Astrocyte (in vitro differentiated cells and primary cell): Measurements from ENCODE around the gene WNT9B.

Experiments
- CTCF ChIP-seq: IDR thresholded peaks from 2 replicates; pipeline ENCODE4 v1.5.1; 2011; ENCODE audit warnings: low read depth, mild to moderate bottlenecking, inconsistent platforms, low read length, moderate library complexity; ENCODE audit not compliant: insufficient read depth
- EZH2 ChIP-seq: IDR thresholded peaks from 2 replicates; pipeline ENCODE4 v1.6.1; 2012; ENCODE audit warnings: mild to moderate bottlenecking, low read length, inconsistent platforms; ENCODE audit not compliant: insufficient read depth

GRCh38 chr17:46892192-46892703 lies 40.9 kb downstream of the WNT9B start:
- TF ChIP-seq CTCF (no peak), EZH2 (no peak)
